CD14-positive monocyte (primary cell): ENCODE results near the gene ZNF619. TPM values are rescaled to one million over a fixed set of nuclear protein-coding genes. Genes with fewer than 3 reads are reported as not detected.

ENCODE experiments used
- DNase-seq, 3 donors: peaks; one replicate each; pipeline ENCODE4 v3.0.0-alpha.2; 2011 to 2022
- H2AFZ ChIP-seq: 2 replicates; pipeline ENCODE4 v1.6.0; 2012; ENCODE audit warnings: mild to moderate bottlenecking, low read depth, low read length, inconsistent platforms; ENCODE audit not compliant: insufficient read depth, poor library complexity, severe bottlenecking
- H3K27ac ChIP-seq, 2 donors: 1 replicate in 1 of 2; 2 replicates in 1 of 2; pipeline ENCODE4 v1.5.1; 2012 to 2013; ENCODE audit warnings: low read length in 2 of 2, control low read depth in 1 of 2, inconsistent platforms in 1 of 2, low read depth in 1 of 2, mild to moderate bottlenecking in 1 of 2
- H3K27me3 ChIP-seq, 2 donors: one replicate each; pipeline versions ENCODE4 v1.6.0 to v1.6.1; 2011 to 2013; ENCODE audit warnings: low read length in 2 of 2; ENCODE audit not compliant: control insufficient read depth in 2 of 2, insufficient read depth in 2 of 2
- H3K36me3 ChIP-seq, 2 donors: replicated peaks in 1 of 2; 1 replicate in 1 of 2; 2 replicates in 1 of 2; pipeline versions ENCODE4 v1.5.1 to v1.6.1; 2012 to 2013; ENCODE audit warnings: low read length in 2 of 2, control low read depth in 1 of 2, inconsistent platforms in 1 of 2, mild to moderate bottlenecking in 1 of 2; ENCODE audit not compliant: insufficient read depth in 2 of 2, control insufficient read depth in 1 of 2
- H3K4me1 ChIP-seq, 2 donors: 1 replicate in 1 of 2; 2 replicates in 1 of 2; pipeline versions ENCODE4 v1.5.1 to v1.6.1; 2012 to 2013; ENCODE audit warnings: low read length in 2 of 2, control low read depth in 1 of 2, inconsistent platforms in 1 of 2, mild to moderate bottlenecking in 1 of 2, moderate library complexity in 1 of 2; ENCODE audit not compliant: insufficient read depth in 2 of 2, control insufficient read depth in 1 of 2
- H3K4me2 ChIP-seq: replicated peaks from 2 replicates; pipeline ENCODE3; 2012; ENCODE audit warnings: low read length, moderate library complexity, mild to moderate bottlenecking; ENCODE audit not compliant: poor library complexity, severe bottlenecking; ENCODE audit errors: extremely low read depth
- H3K4me3 ChIP-seq, 3 experiments: fragments of 200-600 bp in 1 of 3; sonication (generic) in 1 of 3; replicated peaks in 1 of 3; 1 replicate in 2 of 3; 2 replicates in 1 of 3; pipeline ENCODE4 v1.5.1; 2011 to 2013; ENCODE audit warnings: low read length in 3 of 3, mild to moderate bottlenecking in 3 of 3, control low read depth in 2 of 3, low read depth in 2 of 3, inconsistent platforms in 1 of 3, moderate library complexity in 1 of 3
- H3K79me2 ChIP-seq: 2 replicates; pipeline ENCODE4 v1.6.0; 2012; ENCODE audit warnings: mild to moderate bottlenecking, control low read depth, inconsistent platforms, low read length, moderate library complexity; ENCODE audit not compliant: insufficient read depth
- H3K9ac ChIP-seq: 2 replicates; pipeline ENCODE4 v1.6.0; 2017; ENCODE audit warnings: low read length, mild to moderate bottlenecking; ENCODE audit not compliant: insufficient read depth, poor library complexity, severe bottlenecking
- H3K9me3 ChIP-seq, 2 donors: replicated peaks in 1 of 2; 1 replicate in 1 of 2; 2 replicates in 1 of 2; pipeline versions ENCODE4 v1.5.1 to v1.6.1; 2012 to 2013; ENCODE audit warnings: low read length in 2 of 2, control low read depth in 1 of 2; ENCODE audit not compliant: control insufficient read depth in 1 of 2, insufficient read depth in 1 of 2
- H4K20me1 ChIP-seq: 2 replicates; pipeline ENCODE4 v1.6.0; 2012; ENCODE audit warnings: mild to moderate bottlenecking, low read length, control low read depth, moderate library complexity; ENCODE audit not compliant: insufficient read depth
- H3K27ac Mint-ChIP-seq, 7 donors: one replicate each; pipeline ENCODE4 v1.8.0; 2020; ENCODE audit warnings: mild to moderate bottlenecking in 7 of 7, mixed read lengths in 7 of 7, moderate library complexity in 6 of 7, inconsistent platforms in 2 of 7
- H3K27me3 Mint-ChIP-seq, 3 donors: one replicate each; pipeline ENCODE4 v1.8.0; 2021 to 2022; ENCODE audit warnings: low read depth in 3 of 3, mild to moderate bottlenecking in 3 of 3, mixed read lengths in 3 of 3, moderate library complexity in 3 of 3, inconsistent platforms in 1 of 3
- H3K36me3 Mint-ChIP-seq, 2 donors: one replicate each; pipeline ENCODE4 v1.8.0; 2020; ENCODE audit warnings: mixed read lengths in 2 of 2, inconsistent platforms in 1 of 2, mild to moderate bottlenecking in 1 of 2
- H3K4me1 Mint-ChIP-seq: one replicate; pipeline ENCODE4 v1.8.0; 2020; ENCODE audit warnings: mild to moderate bottlenecking, mixed read lengths
- H3K4me3 Mint-ChIP-seq, 2 donors: one replicate each; pipeline ENCODE4 v1.8.0; 2020; ENCODE audit warnings: mild to moderate bottlenecking in 2 of 2, mixed read lengths in 2 of 2, moderate library complexity in 1 of 2
- H3K9me3 Mint-ChIP-seq, 7 donors: one replicate each; pipeline ENCODE4 v1.8.0; 2020 to 2022; ENCODE audit warnings: mixed read lengths in 7 of 7, mild to moderate bottlenecking in 6 of 7, moderate library complexity in 6 of 7, inconsistent platforms in 2 of 7
- CTCF ChIP-seq: fragments of 200-600 bp; IDR thresholded peaks from one replicate; pipeline ENCODE4 v1.8.0; 2022; ENCODE audit warnings: antibody characterized with exemption, mild to moderate bottlenecking
- WGBS: methylation state at CpG from one replicate; pipeline ENCODE4 v1.1.5; 2013; ENCODE audit warnings: missing lambda C conversion rate; ENCODE audit not compliant: insufficient coverage; 5-methylcytosine and 5-hydroxymethylcytosine counted together
- intact Hi-C, 2 donors: fragments of 100-400 bp; cut with micrococcal nuclease; formaldehyde crosslinking; loops; one replicate each; pipeline versions ENCODE4 v1.15.0 to v1.15.1; 2023
- polyA plus RNA-seq, 3 donors: library from polyadenylated mRNA; depleted of rRNA in 1 of 3; unstranded in 2 of 3; stranded (reverse) in 1 of 3; fragments of 300-500 nt in 2 of 3; fragments of >200 nt in 1 of 3; fragmentation: Illumina TruSeq in 2 of 3; gene quantifications; 1 replicate in 2 of 3; 2 replicates in 1 of 3; pipeline ENCODE4 v1.2.3, GENCODE V29; 2012 to 2021

Gene ZNF619
- polyA plus RNA-seq, 3 donors, result 1.6 to 3.4 (median 1.8) TPM

GRCh38 chr3:40505599-40506462 lies 28.9 kb downstream of the ZNF619 start, which contains the start of gene ZNF620:
Gene ZNF620, plus strand, starts transcription at chr3:40506039. Its CDS starts 314 bp downstream, at chr3:40506353.
- peak within 1 kb of the TSS; percentile 67 for H3K9ac ChIP-seq
- peaks cover 7 to 10% of the 10 kb centered on the region in 2 donors for H3K4me1 ChIP-seq
- H3K27me3 Mint-ChIP-seq, result peaks cover 1 to 16% (median 10%) of the 10 kb centered on the region in 3 donors
- intact Hi-C loops, result no loop called here
- peak within 1 kb of the TSS; percentile 48 to 91 (median 80) for H3K4me3 ChIP-seq
- TF ChIP-seq CTCF, result peak; percentile 23
- H2AFZ ChIP-seq, result peak within 1 kb of the TSS; percentile 97
- H3K27ac ChIP-seq, result peak within 1 kb of the TSS in 1 of 2 donors; percentile 31
- H3K4me3 Mint-ChIP-seq, result peak within 1 kb of the TSS; percentile 99
- 6% methylated on average over 27 of the region's 44 CpGs for WGBS
- H3K79me2 ChIP-seq, result no peaks in the 10 kb centered on the region
- peak within 1 kb of the TSS; percentile 33 to 82 (median 59) for H3K27ac Mint-ChIP-seq
- peak in 2 of 3 donors; percentile 10 to 28 for DNase-seq
- peak within 1 kb of the TSS; percentile 91 for H3K4me2 ChIP-seq
- H3K36me3 Mint-ChIP-seq, result no peaks in the 10 kb centered on the region
- H3K4me1 Mint-ChIP-seq, result peaks cover 18% of the 10 kb centered on the region
- H4K20me1 ChIP-seq, result no peaks in the 10 kb centered on the region
- H3K9me3 Mint-ChIP-seq, result peaks cover 0 to 1% (median 0%) of the 10 kb centered on the region in 7 donors
- peaks cover 0 to 6% of the 10 kb centered on the region in 2 donors for H3K27me3 ChIP-seq
- H3K36me3 ChIP-seq, result no peaks in the 10 kb centered on the region
- H3K9me3 ChIP-seq, result no peaks in the 10 kb centered on the region

- Histone ChIP-seq H3K79me2 (no peaks in the 10 kb centered on the region), H3K4me2 (no peak overlapping the region), H3K27me3 (no peaks in the 10 kb centered on the region), H4K20me1 (no peaks in the 10 kb centered on the region), H2AFZ (no peak overlapping the region), H3K4me1 (peaks cover 0 to 3% of the 10 kb centered on the region in 2 donors), H3K36me3 (no peaks in the 10 kb centered on the region), H3K9ac (no peak overlapping the region), H3K4me3 (no peak overlapping the region), H3K27ac (no peak overlapping the region), H3K9me3 (no peaks in the 10 kb centered on the region)
- Mint-ChIP-seq H3K27ac (no peak overlapping the region), H3K9me3 (peaks cover 0 to 1% (median 0%) of the 10 kb centered on the region in 7 donors), H3K4me3 (no peak overlapping the region), H3K27me3 (peaks cover 1 to 4% (median 2%) of the 10 kb centered on the region in 3 donors), H3K4me1 (peaks cover 8% of the 10 kb centered on the region), H3K36me3 (peaks cover 0 to 3% of the 10 kb centered on the region in 2 donors)
- TF ChIP-seq CTCF, result no peak
- WGBS, result no CpG with 5 or more reads among the region's 1 CpG
- DNase-seq, result no peak
- intact Hi-C loops, result no loop called here
Measured at GRCh38 chr3:40511031-40511718, 34.3 kb downstream of the ZNF619 start.
